ENCODE data around the gene GSTT2. TPM values are rescaled to one million over a fixed set of nuclear protein-coding genes. Genes with fewer than 3 reads are reported as not detected.
A peak's percentile ranks its signal among the peaks of the same experiment; 100 is the strongest.
"Not testable (repeated sequence)": the region's sequence is repeated elsewhere in the genome, so short reads cannot be mapped to it uniquely, and the experiment has no call there.

The GSTT2 gene
- polyA plus RNA-seq (ENCODE audit: insufficient read length), result 0.32 TPM

GRCh38 chr22:23979557-23980240, at the start of gene GSTT2:
Gene GSTT2, plus strand, starts transcription at chr22:23980134.
- not testable (repeated sequence) for DNase-seq (ENCODE audit: low read depth)

GRCh38 chr22:23938328-23939016, 41.5 kb upstream of the GSTT2 start:
- DNase-seq (ENCODE audit: low read depth), result no peak

GRCh38 chr22:23939017-23939357, 40.9 kb upstream of the GSTT2 start:
- no peak for DNase-seq (ENCODE audit: low read depth)

GRCh38 chr22:23940166-23940565, 39.8 kb upstream of the GSTT2 start:
- not testable (repeated sequence) for DNase-seq (ENCODE audit: low read depth)

GRCh38 chr22:23947391-23947790, 32.5 kb upstream of the GSTT2 start:
- not testable (repeated sequence) for DNase-seq (ENCODE audit: low read depth)

GRCh38 chr22:23949764-23950163, 30.2 kb upstream of the GSTT2 start:
- not testable (repeated sequence) for DNase-seq (ENCODE audit: low read depth)

- not testable (repeated sequence) for DNase-seq (ENCODE audit: low read depth)
Observed at GRCh38 chr22:23951383-23951782, 28.6 kb upstream of the GSTT2 start.

GRCh38 chr22:23952794-23953405, 27.0 kb upstream of the GSTT2 start:
- not testable (repeated sequence) for DNase-seq (ENCODE audit: low read depth)

- not testable (repeated sequence) for DNase-seq (ENCODE audit: low read depth)
Observed at GRCh38 chr22:23953485-23953884, 26.4 kb upstream of the GSTT2 start.

- DNase-seq (ENCODE audit: low read depth), result not testable (repeated sequence)
Observed at GRCh38 chr22:23954193-23954990, 25.5 kb upstream of the GSTT2 start.

GRCh38 chr22:23954991-23955305, 25.0 kb upstream of the GSTT2 start:
- DNase-seq (ENCODE audit: low read depth), result not testable (repeated sequence)

GRCh38 chr22:23955886-23956285, 24.0 kb upstream of the GSTT2 start:
- DNase-seq (ENCODE audit: low read depth), result not testable (repeated sequence)

- DNase-seq (ENCODE audit: low read depth), result peak; percentile 50
Observed at GRCh38 chr22:23956301-23956900, 23.5 kb upstream of the GSTT2 start.

GRCh38 chr22:23961084-23961771, 18.7 kb upstream of the GSTT2 start, which contains the start of gene GSTT2B:
Gene GSTT2B, minus strand, starts transcription at chr22:23961195. Its CDS starts 64 bp downstream, at chr22:23961131.
- DNase-seq (ENCODE audit: low read depth), result not testable (repeated sequence)

- DNase-seq (ENCODE audit: low read depth), result not testable (repeated sequence)
Observed at GRCh38 chr22:23966094-23966493, 13.8 kb upstream of the GSTT2 start.

GRCh38 chr22:23966568-23966967, 13.4 kb upstream of the GSTT2 start, which contains the start of gene DDTL:
Gene DDTL, plus strand, starts transcription at chr22:23966888. Its CDS starts 27 bp downstream, at chr22:23966915.
- DNase-seq (ENCODE audit: low read depth), result not testable (repeated sequence)

GRCh38 chr22:23969071-23969470, 10.9 kb upstream of the GSTT2 start:
- no peak for DNase-seq (ENCODE audit: low read depth)

- no peak for DNase-seq (ENCODE audit: low read depth)
Observed at GRCh38 chr22:23970201-23970641, 9.7 kb upstream of the GSTT2 start.

GRCh38 chr22:23970816-23971486, 9.0 kb upstream of the GSTT2 start:
- DNase-seq (ENCODE audit: low read depth), result no peak

GRCh38 chr22:23971927-23972326, 8.0 kb upstream of the GSTT2 start:
- not testable (repeated sequence) for DNase-seq (ENCODE audit: low read depth)

Measured in forelimb muscle (tissue), 1 donor.